Osteoblast (primary cell): ENCODE results near the gene S1PR5. TPM values are rescaled to one million over a fixed set of nuclear protein-coding genes. Genes with fewer than 3 reads are reported as not detected.
A peak's percentile ranks its signal among the peaks of the same experiment; 100 is the strongest.

Experiments used
- DNase-seq: peaks from one replicate; pipeline ENCODE4 v3.0.0; 2011; ENCODE audit warnings: low spot score, mixed read lengths; ENCODE audit not compliant: insufficient read length; ENCODE audit errors: missing footprints
- H2AFZ ChIP-seq: 2 replicates; pipeline ENCODE4 v1.6.0; 2011; ENCODE audit warnings: mild to moderate bottlenecking, low read length
- H3K27ac ChIP-seq: 2 replicates; pipeline ENCODE4 v1.5.1; 2011; ENCODE audit warnings: mild to moderate bottlenecking, low read depth, low read length, moderate library complexity
- H3K27me3 ChIP-seq: 2 replicates; pipeline ENCODE4 v1.6.0; 2012; ENCODE audit warnings: mild to moderate bottlenecking, control low read depth, inconsistent platforms, low read length, moderate library complexity; ENCODE audit not compliant: insufficient read depth
- H3K36me3 ChIP-seq: 2 replicates; pipeline ENCODE4 v1.5.1; 2011; ENCODE audit warnings: mild to moderate bottlenecking, low read length, control low read depth, moderate library complexity; ENCODE audit not compliant: insufficient read depth
- H3K4me1 ChIP-seq: 2 replicates; pipeline ENCODE4 v1.5.1; 2011; ENCODE audit warnings: mild to moderate bottlenecking, low read length, control low read depth, moderate library complexity; ENCODE audit not compliant: insufficient read depth
- H3K4me2 ChIP-seq: 2 replicates; pipeline ENCODE4 v1.6.0; 2011; ENCODE audit warnings: mild to moderate bottlenecking, low read length; ENCODE audit not compliant: insufficient read depth
- H3K4me3 ChIP-seq: fragments of 200-600 bp; sonication (generic); 3 replicates; pipeline ENCODE4 v1.5.1; 2012; ENCODE audit warnings: mild to moderate bottlenecking, low read length, inconsistent platforms; ENCODE audit not compliant: insufficient read depth
- H3K79me2 ChIP-seq: 2 replicates; pipeline ENCODE4 v1.6.0; 2012; ENCODE audit warnings: mild to moderate bottlenecking, low read length, control low read depth, inconsistent platforms; ENCODE audit not compliant: insufficient read depth
- H3K9me3 ChIP-seq: 2 replicates; pipeline ENCODE4 v1.5.1; 2011; ENCODE audit warnings: low read depth, low read length, control low read depth
- H4K20me1 ChIP-seq: 2 replicates; pipeline ENCODE4 v1.6.0; 2012; ENCODE audit warnings: mild to moderate bottlenecking, low read length, control low read depth; ENCODE audit not compliant: insufficient read depth
- total RNA-seq: library from RNA; depleted of rRNA; stranded (reverse); fragments of >200 nt; gene quantifications from 2 replicates; pipeline ENCODE4 v1.2.3, GENCODE V29; 2012
- TF ChIP-seq, protein P1 (sequence below): IDR thresholded peaks from 2 replicates; pipeline ENCODE4 v1.5.1; 2011; ENCODE audit warnings: mild to moderate bottlenecking, low read depth, low read length, moderate library complexity; ENCODE audit errors: extremely low read depth

Gene S1PR5
- total RNA-seq, 1 donor: 0.36 TPM

DNA sequence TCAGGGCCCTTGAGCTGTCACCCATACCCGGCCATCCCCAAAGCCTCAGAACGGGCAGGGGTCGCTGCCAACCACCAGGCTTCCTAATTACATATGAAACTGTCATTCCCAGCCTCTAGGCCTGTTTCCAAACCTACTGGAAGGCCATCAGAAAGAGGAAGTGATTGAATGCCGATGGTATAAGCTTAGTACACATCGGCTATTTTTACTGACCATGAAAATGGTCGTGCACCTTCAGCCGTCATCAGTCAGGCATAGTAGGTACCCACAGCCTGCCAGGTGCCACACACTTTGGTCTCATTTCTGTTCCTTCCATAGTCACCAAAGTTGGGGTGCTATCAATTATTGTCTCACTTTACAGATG is 38.3 kb upstream of the S1PR5 start:
- Histone ChIP-seq H2AFZ (no peak overlapping the region), H3K79me2 (no peaks in the 10 kb centered on the region), H3K4me2 (no peak overlapping the region), H3K4me3 (no peak overlapping the region), H3K27me3 (no peaks in the 10 kb centered on the region), H3K36me3 (peaks cover 58% of the 10 kb centered on the region), H3K4me1 (no peaks in the 10 kb centered on the region), H3K9me3 (no peaks in the 10 kb centered on the region), H4K20me1 (peaks cover 3% of the 10 kb centered on the region), H3K27ac (no peak overlapping the region)
- TF ChIP-seq, protein P1, sequence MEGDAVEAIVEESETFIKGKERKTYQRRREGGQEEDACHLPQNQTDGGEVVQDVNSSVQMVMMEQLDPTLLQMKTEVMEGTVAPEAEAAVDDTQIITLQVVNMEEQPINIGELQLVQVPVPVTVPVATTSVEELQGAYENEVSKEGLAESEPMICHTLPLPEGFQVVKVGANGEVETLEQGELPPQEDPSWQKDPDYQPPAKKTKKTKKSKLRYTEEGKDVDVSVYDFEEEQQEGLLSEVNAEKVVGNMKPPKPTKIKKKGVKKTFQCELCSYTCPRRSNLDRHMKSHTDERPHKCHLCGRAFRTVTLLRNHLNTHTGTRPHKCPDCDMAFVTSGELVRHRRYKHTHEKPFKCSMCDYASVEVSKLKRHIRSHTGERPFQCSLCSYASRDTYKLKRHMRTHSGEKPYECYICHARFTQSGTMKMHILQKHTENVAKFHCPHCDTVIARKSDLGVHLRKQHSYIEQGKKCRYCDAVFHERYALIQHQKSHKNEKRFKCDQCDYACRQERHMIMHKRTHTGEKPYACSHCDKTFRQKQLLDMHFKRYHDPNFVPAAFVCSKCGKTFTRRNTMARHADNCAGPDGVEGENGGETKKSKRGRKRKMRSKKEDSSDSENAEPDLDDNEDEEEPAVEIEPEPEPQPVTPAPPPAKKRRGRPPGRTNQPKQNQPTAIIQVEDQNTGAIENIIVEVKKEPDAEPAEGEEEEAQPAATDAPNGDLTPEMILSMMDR: no peak
- DNase-seq: peak; percentile 78

DNA sequence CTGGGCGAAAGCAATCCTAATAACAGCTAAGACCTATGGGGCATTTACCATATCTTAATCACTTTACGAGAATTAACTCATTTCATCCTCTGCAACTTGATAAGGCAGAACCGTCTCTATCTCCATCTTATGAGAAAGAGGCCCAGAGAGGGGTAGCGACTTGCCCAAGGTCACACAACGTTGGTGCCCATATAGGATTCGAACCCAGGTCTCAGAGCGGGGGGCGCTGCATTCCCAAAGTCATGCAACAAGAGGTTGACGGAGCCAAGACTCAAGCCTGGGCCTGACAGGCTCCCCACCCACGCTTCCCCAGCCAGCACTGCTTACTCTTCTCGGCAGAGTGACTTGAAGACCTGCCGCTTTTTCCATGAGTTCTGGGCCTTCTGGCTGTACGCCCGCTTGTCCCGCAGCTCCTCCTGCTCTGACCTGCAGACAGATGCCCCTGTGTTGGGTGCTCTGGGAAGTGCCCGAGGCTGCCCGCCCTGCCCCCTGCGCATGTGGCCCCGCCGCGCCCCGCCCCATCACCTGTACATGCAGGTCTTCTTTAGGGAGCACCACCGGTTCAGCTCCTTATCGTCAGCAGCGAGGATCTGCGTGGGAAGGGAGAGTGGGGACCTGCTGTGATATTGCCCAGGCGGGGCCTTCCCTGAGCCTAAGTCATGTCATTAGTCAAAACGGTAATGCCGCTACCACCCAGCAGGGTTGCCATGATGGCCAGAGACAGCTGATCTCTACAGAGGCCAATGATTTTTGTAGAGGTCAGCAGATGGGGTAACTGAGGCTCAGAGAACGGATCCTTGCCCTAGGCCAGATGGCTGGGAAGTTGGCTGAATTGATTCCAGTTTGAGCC is 37.7 kb upstream of the S1PR5 start:
- Histone ChIP-seq H3K27ac (no peak overlapping the region), H3K4me1 (no peaks in the 10 kb centered on the region), H3K79me2 (no peaks in the 10 kb centered on the region), H2AFZ (no peak overlapping the region), H3K36me3 (peaks cover 53% of the 10 kb centered on the region), H3K4me2 (no peak overlapping the region), H3K4me3 (no peak overlapping the region), H4K20me1 (peaks cover 3% of the 10 kb centered on the region), H3K27me3 (no peaks in the 10 kb centered on the region), H3K9me3 (no peaks in the 10 kb centered on the region)
- no peak for DNase-seq
- TF ChIP-seq, protein P1: no peak

DNA sequence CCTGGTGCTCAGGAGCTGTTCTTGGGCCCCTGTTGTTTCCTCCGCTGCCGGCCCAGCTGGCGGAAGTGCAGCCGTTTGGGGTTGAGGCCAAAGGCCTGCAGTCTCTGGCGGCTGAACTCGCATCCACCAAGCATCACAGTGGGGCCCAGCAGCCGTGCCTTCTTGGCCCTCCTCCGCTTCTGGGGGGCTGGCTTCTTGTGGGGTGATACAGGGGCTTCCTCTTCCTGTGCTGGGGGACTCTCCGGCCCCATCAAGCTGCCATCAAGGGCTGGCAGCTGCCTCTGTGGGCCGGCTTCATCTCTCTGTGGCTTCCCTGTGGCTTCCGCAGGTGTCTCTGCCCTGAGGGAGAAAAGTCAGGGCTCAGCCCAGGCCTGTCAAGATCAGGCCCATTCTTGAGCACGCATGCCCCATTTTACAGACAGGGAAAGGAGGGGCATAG is 36.7 kb upstream of the S1PR5 start:
- H3K9me3 ChIP-seq: no peaks in the 10 kb centered on the region
- H2AFZ ChIP-seq: no peak overlapping the region
- DNase-seq: peak; percentile 66
- TF ChIP-seq, protein P1: no peak
- no peaks in the 10 kb centered on the region for H3K27me3 ChIP-seq
- H3K27ac ChIP-seq: no peak overlapping the region
- H4K20me1 ChIP-seq: peaks cover 3% of the 10 kb centered on the region
- H3K4me1 ChIP-seq: no peaks in the 10 kb centered on the region
- peaks cover 45% of the 10 kb centered on the region for H3K36me3 ChIP-seq
- no peak overlapping the region for H3K4me3 ChIP-seq
- no peaks in the 10 kb centered on the region for H3K79me2 ChIP-seq
- H3K4me2 ChIP-seq: no peak overlapping the region

DNA sequence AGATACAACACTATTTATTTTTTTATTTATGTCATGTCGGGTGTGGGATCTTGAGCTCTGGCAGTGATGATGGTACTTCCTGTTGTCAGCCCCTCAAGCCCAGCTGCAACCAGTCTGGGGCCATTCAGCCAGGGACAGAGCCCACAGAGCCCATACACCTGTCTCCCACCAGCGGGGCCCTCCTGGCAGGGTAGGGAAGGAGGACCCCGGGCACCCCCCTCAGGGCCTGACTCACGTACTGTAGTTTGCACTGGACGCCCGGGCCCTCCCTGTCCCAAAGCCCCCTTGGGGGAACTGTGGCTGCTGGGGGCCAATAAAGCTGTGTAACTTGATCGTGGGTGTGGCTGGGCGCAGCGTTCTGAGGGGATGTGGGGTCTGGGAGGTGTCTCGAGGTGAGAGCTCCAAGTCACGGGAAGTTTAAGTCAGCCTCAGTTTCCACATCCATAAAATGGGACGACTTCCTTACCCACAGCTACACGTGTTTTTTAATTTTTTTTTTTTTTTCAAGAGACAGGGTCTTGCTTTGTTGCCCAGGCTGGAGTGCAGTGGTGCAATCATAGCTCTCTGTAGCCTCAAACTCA is 35.9 kb upstream of the S1PR5 start:
- Histone ChIP-seq H3K4me3 (no peak overlapping the region), H3K4me1 (no peaks in the 10 kb centered on the region), H3K36me3 (peaks cover 45% of the 10 kb centered on the region), H3K27me3 (no peaks in the 10 kb centered on the region), H2AFZ (no peak overlapping the region), H3K27ac (no peak overlapping the region), H4K20me1 (peaks cover 3% of the 10 kb centered on the region), H3K79me2 (no peaks in the 10 kb centered on the region), H3K9me3 (no peaks in the 10 kb centered on the region), H3K4me2 (no peak overlapping the region)
- TF ChIP-seq, protein P1: no peak
- peak; percentile 77 for DNase-seq
